Urothelium cell line (cell line): ENCODE measurements around the gene VARS2.
A peak's percentile ranks its signal among the peaks of the same experiment; 100 is the strongest.
"Not testable (repeated sequence)": the region's sequence is repeated elsewhere in the genome, so short reads cannot be mapped to it uniquely, and the experiment has no call there.

Experiments
- DNase-seq: peaks from one replicate; pipeline ENCODE4 v3.0.0; 2011; ENCODE audit warnings: low spot score, mixed read lengths
- FAIRE-seq: peaks from 2 replicates; lab custom pipeline; 2011; peaks lifted over from hg19 to GRCh38; lab: Jason Lieb, UNC

VARS2 gene

GRCh38 chr6:30926644-30927043 is 12.6 kb downstream of the VARS2 start:
- DNase-seq, result no peak
- no peak for FAIRE-seq

GRCh38 chr6:30927080-30927479 is 13.0 kb downstream of the VARS2 start:
- not testable (repeated sequence) for FAIRE-seq, DNase-seq

- FAIRE-seq (no peak), DNase-seq (no peak)
Measured at GRCh38 chr6:30928677-30929076, 14.6 kb downstream of the VARS2 start.

- DNase-seq (no peak), FAIRE-seq (no peak)
Measured at GRCh38 chr6:30930506-30930905, 16.5 kb downstream of the VARS2 start.

GRCh38 chr6:30931272-30931671 is 17.2 kb downstream of the VARS2 start:
- FAIRE-seq (no peak), DNase-seq (no peak)

GRCh38 chr6:30931969-30932645 is 18.1 kb downstream of the VARS2 start, which contains the start of gene SFTA2:
Gene SFTA2, minus strand, starts transcription at chr6:30932170. Its CDS starts 74 bp downstream, at chr6:30932096.
- FAIRE-seq (no peak), DNase-seq (no peak)

- DNase-seq, result no peak
- FAIRE-seq, result no peak
Measured at GRCh38 chr6:30932665-30933365, 18.8 kb downstream of the VARS2 start.

GRCh38 chr6:30935018-30935417 is 21.0 kb downstream of the VARS2 start:
- FAIRE-seq, result no peak
- peak; percentile 18 for DNase-seq

- FAIRE-seq (no peak), DNase-seq (no peak)
Measured at GRCh38 chr6:30937265-30937664, 23.2 kb downstream of the VARS2 start.

GRCh38 chr6:30938730-30939129 is 24.7 kb downstream of the VARS2 start:
- DNase-seq, result no peak
- FAIRE-seq, result no peak

- FAIRE-seq (no peak), DNase-seq (no peak)
Measured at GRCh38 chr6:30939473-30939872, 25.4 kb downstream of the VARS2 start.

- DNase-seq (no peak), FAIRE-seq (no peak)
Measured at GRCh38 chr6:30940361-30940986, 26.4 kb downstream of the VARS2 start, which contains the start of gene MUCL3. Gene MUCL3, plus strand, starts transcription at chr6:30940973. Its CDS starts 27 bp downstream, at chr6:30941000.

- DNase-seq (peak; percentile 94), FAIRE-seq (peak; percentile 83)
Measured at GRCh38 chr6:30942338-30943060, 28.5 kb downstream of the VARS2 start.

GRCh38 chr6:30944051-30944450 is 30.0 kb downstream of the VARS2 start:
- no peak for DNase-seq
- no peak for FAIRE-seq

GRCh38 chr6:30945281-30945680 is 31.2 kb downstream of the VARS2 start:
- no peak for FAIRE-seq
- no peak for DNase-seq

- DNase-seq, result no peak
- no peak for FAIRE-seq
Measured at GRCh38 chr6:30947231-30947630, 33.2 kb downstream of the VARS2 start.

- no peak for DNase-seq
- no peak for FAIRE-seq
Measured at GRCh38 chr6:30948811-30949210, 34.8 kb downstream of the VARS2 start.

- DNase-seq (no peak), FAIRE-seq (no peak)
Measured at GRCh38 chr6:30951907-30952469, 38.0 kb downstream of the VARS2 start.

GRCh38 chr6:30954631-30955366 is 40.8 kb downstream of the VARS2 start:
- FAIRE-seq (no peak), DNase-seq (no peak)

GRCh38 chr6:30955367-30956042 is 41.5 kb downstream of the VARS2 start:
- DNase-seq, result no peak

More at GRCh38 chr6:30955367-30956042, 41.5 kb downstream of the VARS2 start:
- no peak for FAIRE-seq
